Peyer's patch (tissue), 4 donors: ENCODE measurements around the gene SMIM10L2A.

Source experiments
- CTCF ChIP-seq, 6 experiments: fragments of 450-650 bp in 4 of 6; fragments of 200-600 bp in 2 of 6; sonication (generic) in 1 of 6; IDR thresholded peaks; one replicate each; pipeline ENCODE4 v1.5.1; 2017 to 2019; ENCODE audit warnings: antibody characterized with exemption in 6 of 6, mild to moderate bottlenecking in 3 of 6, moderate library complexity in 1 of 6
- POLR2A ChIP-seq, 2 donors: fragments of 450-650 bp; IDR thresholded peaks; one replicate each; pipeline ENCODE4 v1.5.1; 2017; ENCODE audit warnings: antibody characterized with exemption in 2 of 2, mild to moderate bottlenecking in 2 of 2, moderate library complexity in 2 of 2

DNA sequence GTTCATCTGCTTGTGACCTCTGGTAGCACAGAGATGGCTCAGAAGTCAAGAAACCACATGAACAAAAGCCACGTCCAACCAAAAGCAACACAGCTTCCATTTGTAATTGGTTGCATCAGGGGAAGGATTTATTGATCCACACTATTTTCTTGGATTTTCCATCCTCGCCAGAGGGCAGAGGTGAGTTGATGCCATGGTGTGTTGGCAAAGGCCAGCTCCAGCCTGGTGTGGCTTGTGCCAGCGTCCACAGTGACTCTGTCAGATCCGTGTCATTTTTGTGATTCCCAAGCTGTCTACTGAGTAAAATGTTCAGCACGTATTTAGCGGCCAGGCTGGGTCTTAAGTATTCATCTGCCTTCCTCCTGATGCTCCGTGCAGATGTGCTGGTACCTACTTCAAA, 30.0 kb upstream of the SMIM10L2A start:
- TF ChIP-seq CTCF (IDR thresholded peaks at IDR 0.05): no peak
- no peak for TF ChIP-seq POLR2A (IDR thresholded peaks at IDR 0.05)
